Measurements from ENCODE around the gene CYTH3. TPM values are rescaled to one million over a fixed set of nuclear protein-coding genes. Genes with fewer than 3 reads are reported as not detected.

The CYTH3 gene
- total RNA-seq, 1 donor from 2014 or later: 29.5 TPM

GRCh38 chr7:6160191-6160623, 112.2 kb downstream of the CYTH3 start:
- no peak for TF ChIP-seq POLR2A (IDR thresholded peaks at IDR 0.05)
- TF ChIP-seq POLR2AphosphoS5 (IDR thresholded peaks at IDR 0.05; ENCODE audit: insufficient read depth in 1 of 2, low read depth in 1 of 2): peak in 1 of 2 donors; percentile 42
- TF ChIP-seq, protein P1, sequence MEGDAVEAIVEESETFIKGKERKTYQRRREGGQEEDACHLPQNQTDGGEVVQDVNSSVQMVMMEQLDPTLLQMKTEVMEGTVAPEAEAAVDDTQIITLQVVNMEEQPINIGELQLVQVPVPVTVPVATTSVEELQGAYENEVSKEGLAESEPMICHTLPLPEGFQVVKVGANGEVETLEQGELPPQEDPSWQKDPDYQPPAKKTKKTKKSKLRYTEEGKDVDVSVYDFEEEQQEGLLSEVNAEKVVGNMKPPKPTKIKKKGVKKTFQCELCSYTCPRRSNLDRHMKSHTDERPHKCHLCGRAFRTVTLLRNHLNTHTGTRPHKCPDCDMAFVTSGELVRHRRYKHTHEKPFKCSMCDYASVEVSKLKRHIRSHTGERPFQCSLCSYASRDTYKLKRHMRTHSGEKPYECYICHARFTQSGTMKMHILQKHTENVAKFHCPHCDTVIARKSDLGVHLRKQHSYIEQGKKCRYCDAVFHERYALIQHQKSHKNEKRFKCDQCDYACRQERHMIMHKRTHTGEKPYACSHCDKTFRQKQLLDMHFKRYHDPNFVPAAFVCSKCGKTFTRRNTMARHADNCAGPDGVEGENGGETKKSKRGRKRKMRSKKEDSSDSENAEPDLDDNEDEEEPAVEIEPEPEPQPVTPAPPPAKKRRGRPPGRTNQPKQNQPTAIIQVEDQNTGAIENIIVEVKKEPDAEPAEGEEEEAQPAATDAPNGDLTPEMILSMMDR (IDR thresholded peaks at IDR 0.05): peak; percentile 39 to 78 (median 62)
- no peaks in the 10 kb centered on the region for H3K27me3 ChIP-seq
- DNase-seq (ENCODE audit: extremely low spot score in 2 of 2): peak in 1 of 2 donors; percentile 88
- no peak overlapping the region for H3K4me3 ChIP-seq
- H3K9me3 ChIP-seq: no peaks in the 10 kb centered on the region
- H3K36me3 ChIP-seq: peaks cover 0 to 60% of the 10 kb centered on the region in 2 donors
- no peak overlapping the region for H3K27ac ChIP-seq
- H3K4me1 ChIP-seq: no peaks in the 10 kb centered on the region
- intact Hi-C loops (cut with DNase I): no loop called here

DNA sequence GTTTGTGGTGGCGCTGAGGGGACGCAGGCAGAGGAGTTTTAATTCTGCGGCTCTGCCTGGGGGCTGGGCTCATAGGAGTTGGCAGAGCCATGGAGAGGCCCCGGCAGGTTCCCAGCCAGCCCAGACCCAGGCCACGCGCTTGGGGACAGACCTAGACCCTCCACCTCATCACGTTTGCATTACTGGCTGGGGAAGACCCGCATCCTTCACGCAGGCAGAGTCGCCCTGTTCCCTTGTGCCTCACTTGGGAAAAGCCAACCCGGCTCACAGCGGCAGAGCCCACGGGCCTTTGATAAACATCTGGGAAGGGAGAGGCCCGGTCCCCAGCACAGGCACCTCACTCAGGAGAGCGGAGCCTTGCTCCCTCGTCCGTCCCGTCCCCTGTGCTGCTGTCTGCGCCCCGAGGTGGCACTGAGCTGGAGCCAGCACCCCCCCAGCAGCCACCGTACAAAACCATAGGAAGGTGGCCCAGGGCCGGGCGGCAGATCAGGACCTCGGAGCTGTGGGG, 112.8 kb downstream of the CYTH3 start:
- Histone ChIP-seq H3K36me3 (peaks cover 0 to 60% of the 10 kb centered on the region in 2 donors), H3K27me3 (no peaks in the 10 kb centered on the region), H3K4me3 (no peak overlapping the region), H3K4me1 (no peaks in the 10 kb centered on the region), H3K9me3 (no peaks in the 10 kb centered on the region), H3K27ac (no peak overlapping the region)
- DNase-seq (ENCODE audit: extremely low spot score in 2 of 2): no peak
- TF ChIP-seq, protein P1 (IDR thresholded peaks at IDR 0.05): no peak
- TF ChIP-seq POLR2A (IDR thresholded peaks at IDR 0.05) (no peak), POLR2AphosphoS5 (IDR thresholded peaks at IDR 0.05; ENCODE audit: insufficient read depth in 1 of 2, low read depth in 1 of 2) (no peak)
- intact Hi-C loops (cut with DNase I): loop anchor here (5.0 kb wide), 1 partner anchor 163 kb away; no protein-coding TSS in a partner anchor

GRCh38 chr7:6159097-6159483, 113.3 kb downstream of the CYTH3 start:
- Histone ChIP-seq H3K27ac (no peak overlapping the region), H3K4me1 (no peaks in the 10 kb centered on the region), H3K27me3 (no peaks in the 10 kb centered on the region), H3K4me3 (no peak overlapping the region), H3K36me3 (peaks cover 0 to 60% of the 10 kb centered on the region in 2 donors), H3K9me3 (no peaks in the 10 kb centered on the region)
- no peak for DNase-seq (ENCODE audit: extremely low spot score in 2 of 2)
- intact Hi-C loops (cut with DNase I): loop anchor here (5.0 kb wide), 1 partner anchor 163 kb away; no protein-coding TSS in a partner anchor
- TF ChIP-seq POLR2AphosphoS5 (IDR thresholded peaks at IDR 0.05; ENCODE audit: insufficient read depth in 1 of 2, low read depth in 1 of 2) (no peak), POLR2A (IDR thresholded peaks at IDR 0.05) (no peak)
- TF ChIP-seq, protein P1 (IDR thresholded peaks at IDR 0.05): no peak

GRCh38 chr7:6158424-6159096, 113.9 kb downstream of the CYTH3 start:
- peaks cover 0 to 60% of the 10 kb centered on the region in 2 donors for H3K36me3 ChIP-seq
- DNase-seq (ENCODE audit: extremely low spot score in 2 of 2): no peak

More at GRCh38 chr7:6158424-6159096, 113.9 kb downstream of the CYTH3 start:
- H3K4me3 ChIP-seq: no peak overlapping the region
- H3K27me3 ChIP-seq: no peaks in the 10 kb centered on the region
- TF ChIP-seq POLR2A (IDR thresholded peaks at IDR 0.05): no peak
- TF ChIP-seq, protein P1 (IDR thresholded peaks at IDR 0.05): no peak
- no peaks in the 10 kb centered on the region for H3K9me3 ChIP-seq
- intact Hi-C loops (cut with DNase I): loop anchor here (5.0 kb wide), 1 partner anchor 164 kb away; no protein-coding TSS in a partner anchor
- H3K27ac ChIP-seq: no peak overlapping the region
- no peaks in the 10 kb centered on the region for H3K4me1 ChIP-seq

All from vagina (tissue), 2 donors.